Left hindlimb (tissue), 1 donor: Measurements from ENCODE around the gene TBC1D16.

Source experiments
- DNase-seq: peaks from one replicate; pipeline ENCODE4 v3.0.0-alpha.2; 2018

The TBC1D16 gene

GRCh38 chr17:79987187-79987934 lies 48.3 kb downstream of the TBC1D16 start:
- no peak for DNase-seq

DNA sequence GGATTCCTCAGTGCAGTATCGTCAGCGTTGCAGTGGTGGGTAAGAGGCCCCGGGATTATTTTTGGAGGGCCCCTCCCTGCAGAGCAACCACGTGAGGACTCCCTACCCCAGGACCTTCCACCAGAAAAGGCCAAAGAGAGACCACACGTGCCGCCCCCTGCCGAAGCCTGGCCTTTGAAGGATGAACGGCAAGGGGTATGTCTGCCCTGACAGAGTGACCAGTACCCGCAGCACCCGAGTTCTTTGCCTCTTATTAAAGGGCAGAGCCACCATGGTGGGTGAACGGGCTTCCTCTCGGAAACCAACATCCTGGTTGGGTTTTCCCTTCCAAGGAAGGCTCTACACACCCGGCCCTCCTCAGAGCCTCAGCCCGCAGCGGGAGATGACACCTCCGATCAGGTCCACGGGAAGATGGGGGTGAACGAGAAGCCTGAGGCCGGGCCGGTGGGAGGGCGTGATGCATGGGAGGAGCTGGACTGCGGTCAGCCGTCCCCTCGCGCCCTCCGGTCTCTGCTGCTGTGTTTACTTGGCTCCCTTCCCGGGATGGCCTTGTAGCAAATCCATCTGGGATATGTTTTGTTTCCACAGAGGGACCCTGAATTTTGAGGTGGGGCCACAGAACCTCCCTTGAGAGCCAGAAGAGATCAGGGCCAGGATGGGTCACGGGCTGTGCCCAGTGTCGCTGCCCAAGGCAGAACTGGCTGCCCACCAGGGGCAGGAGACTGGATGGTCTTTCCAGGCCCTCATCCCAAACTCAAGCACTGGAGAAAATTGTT lies 49.1 kb downstream of the TBC1D16 start:
- no peak for DNase-seq

- DNase-seq: no peak
Measured at GRCh38 chr17:79985943-79986391, 49.7 kb downstream of the TBC1D16 start.

DNA sequence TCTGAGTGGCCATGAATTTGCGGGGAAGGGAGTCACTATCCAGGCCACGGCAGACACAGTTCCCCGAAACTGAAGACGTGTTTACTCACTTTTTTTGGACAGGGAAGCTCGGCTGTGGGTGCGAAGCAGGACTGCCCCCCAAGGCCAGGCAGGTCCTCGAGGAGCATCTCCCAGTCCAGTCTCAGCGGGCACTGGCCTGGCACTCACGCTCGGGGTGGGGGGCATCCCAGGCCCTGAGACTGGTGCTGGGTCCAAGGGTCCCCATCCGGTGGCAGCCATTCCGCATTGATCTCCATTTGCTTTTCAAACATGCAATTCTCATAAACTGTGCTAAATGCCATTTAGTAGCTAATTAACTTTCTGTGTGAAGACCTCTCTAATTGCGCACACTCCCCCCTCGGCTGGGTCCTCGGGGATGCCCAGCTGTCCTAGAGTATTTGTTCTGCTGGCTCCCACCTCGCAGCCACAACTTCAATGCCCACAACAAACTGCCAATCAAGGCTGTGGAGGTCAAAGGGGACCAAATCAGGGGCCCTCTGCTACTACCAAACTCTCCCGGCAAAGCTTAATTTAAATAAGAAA lies 50.2 kb downstream of the TBC1D16 start:
- DNase-seq: no peak

DNA sequence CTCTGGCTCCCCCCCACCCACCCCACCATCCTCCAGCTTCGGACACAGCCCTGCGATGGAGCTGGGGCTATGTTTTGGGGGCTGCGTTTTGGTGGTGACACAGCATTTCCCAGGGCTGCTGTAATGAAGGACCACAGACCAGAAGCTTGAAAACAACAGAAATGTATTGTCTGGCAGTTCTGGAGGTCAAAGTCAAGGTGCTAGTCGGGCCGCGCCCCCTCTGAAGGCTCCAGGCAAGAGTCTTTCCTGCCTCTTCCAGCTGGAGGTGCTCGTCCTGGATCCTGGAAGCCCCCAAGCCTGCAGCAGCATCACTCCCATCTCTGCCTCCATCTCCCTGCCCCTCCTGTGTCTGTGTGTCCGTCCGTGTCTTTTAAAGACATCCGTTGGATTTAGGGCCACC lies 50.8 kb downstream of the TBC1D16 start:
- no peak for DNase-seq

DNA sequence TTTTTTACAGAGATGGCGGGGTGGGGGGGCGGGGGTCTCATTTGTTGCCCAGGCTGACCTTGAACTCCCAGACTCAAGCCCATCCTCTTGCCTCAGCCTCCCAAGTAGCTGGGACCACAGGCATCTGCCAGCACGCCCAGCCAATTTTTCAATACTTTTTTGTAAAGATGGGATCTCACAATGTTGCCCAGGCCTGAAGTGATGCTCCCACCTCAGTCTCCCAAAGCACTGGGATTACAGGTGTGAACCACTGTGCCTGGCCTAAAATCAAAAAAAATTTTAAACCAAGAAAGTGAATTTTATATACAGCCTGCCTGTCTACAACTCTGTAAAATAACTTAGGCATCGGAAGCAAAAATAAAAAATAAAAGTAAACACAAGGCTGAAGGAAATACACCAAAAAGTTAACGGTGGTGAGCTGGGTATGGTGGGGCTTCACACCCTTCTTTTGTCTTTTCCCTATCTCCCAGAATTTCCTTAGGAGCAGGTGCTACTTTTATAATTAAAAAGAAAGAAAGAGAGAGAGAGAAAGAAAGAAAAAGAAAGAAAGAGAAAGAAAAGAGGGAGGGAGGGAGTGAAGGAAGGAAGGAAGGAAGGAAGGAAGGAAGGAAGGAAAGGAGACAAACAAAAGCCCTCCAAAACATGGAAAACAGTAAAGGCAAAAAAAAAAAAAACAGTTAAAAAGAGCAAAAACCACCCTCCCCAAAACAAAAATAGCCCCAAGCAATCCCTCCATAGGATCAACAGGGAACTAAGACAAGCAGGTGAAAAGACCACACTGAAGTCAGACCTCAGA lies 51.4 kb downstream of the TBC1D16 start:
- no peak for DNase-seq

DNA sequence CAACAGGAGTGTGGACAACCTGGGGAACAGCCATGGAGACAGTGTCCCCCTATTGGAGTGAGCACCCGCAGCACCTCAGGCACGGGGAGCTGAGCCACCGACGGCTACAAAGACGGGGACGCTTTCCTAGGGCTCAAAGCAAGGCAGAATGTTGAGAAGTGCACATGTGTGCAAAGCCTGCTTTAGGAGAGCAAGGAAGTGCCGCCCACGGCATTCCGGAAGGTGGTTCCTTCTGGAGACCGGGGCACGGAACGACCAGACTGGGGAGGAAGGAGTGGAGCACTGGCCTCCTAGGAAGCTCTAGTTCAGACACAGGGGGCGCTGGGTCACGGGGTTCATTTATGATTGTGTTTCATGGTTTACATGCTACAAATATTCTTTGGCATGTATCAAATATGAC lies 52.2 kb downstream of the TBC1D16 start:
- no peak for DNase-seq

GRCh38 chr17:79982986-79983385 lies 52.7 kb downstream of the TBC1D16 start:
- no peak for DNase-seq

- DNase-seq: no peak
Measured at GRCh38 chr17:79981661-79982101, 54.0 kb downstream of the TBC1D16 start.

- no peak for DNase-seq
Measured at GRCh38 chr17:79981090-79981489, 54.6 kb downstream of the TBC1D16 start.

GRCh38 chr17:79980246-79981043 lies 55.2 kb downstream of the TBC1D16 start:
- DNase-seq: no peak

DNA sequence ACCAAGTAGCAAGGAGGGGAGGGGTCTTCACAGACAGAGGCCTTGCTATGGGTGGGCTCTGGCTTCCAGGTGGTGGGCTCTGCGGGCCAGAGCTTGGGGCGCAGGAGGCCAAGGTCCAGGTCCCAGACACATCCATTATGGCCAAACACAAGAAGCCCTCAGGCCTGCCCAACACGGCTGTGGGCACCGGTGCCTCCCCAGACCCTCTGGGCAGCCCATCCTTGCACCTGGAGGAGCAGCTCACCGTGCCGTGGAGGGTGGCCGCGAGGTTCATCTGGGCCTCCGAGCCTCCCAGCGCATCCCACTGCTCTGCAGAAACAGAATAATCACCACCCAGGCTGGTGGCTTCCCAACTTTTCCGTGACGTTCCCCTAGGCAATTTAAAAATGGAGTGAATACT lies 55.9 kb downstream of the TBC1D16 start:
- DNase-seq: no peak

- no peak for DNase-seq
Measured at GRCh38 chr17:79979221-79979741, 56.4 kb downstream of the TBC1D16 start.

- no peak for DNase-seq
Measured at GRCh38 chr17:79978548-79978855, 57.2 kb downstream of the TBC1D16 start.

DNA sequence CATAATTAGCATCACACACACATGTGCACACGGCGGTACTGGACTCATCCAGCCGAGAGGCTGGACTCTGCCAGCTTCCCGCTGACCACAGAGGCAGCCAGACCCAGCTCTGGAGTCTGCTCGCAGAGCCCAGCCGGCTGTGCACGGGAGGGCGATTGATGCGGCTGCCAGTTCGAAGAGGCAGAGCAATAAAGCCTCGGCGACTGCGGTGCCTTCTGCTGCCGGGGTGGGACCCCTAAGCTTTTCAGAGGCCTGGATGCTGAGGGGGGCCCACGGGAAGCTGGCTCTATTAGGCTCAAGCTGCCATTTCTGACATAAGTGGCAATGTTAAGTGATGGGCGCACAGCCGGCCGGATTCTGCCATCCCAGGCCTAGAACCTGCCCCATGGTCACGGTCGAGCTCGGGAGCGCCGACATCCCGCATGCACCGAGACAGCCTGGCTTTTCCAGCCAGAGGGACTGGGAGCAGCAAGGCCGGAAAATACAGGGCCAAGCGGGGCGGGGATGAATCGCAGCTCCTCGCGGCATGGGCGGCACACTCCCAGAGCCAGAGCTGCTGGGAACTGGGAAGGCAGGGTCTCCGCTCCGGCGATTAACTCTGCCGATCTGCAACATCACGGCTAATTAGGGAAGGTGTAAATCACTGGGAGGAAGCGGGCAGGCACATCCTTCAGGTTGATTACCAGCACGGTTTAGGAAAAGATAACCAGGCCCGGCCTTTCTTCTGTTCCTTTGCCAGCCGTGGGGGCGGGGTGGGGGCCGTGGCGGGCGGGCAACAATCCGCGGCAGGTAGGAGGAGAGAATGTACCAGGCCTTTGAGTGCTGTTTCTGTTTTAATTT lies 57.7 kb downstream of the TBC1D16 start:
- DNase-seq: no peak

- DNase-seq: no peak
Measured at GRCh38 chr17:79977161-79977631, 58.5 kb downstream of the TBC1D16 start.

GRCh38 chr17:79976451-79976850 lies 59.2 kb downstream of the TBC1D16 start:
- DNase-seq: no peak

- no peak for DNase-seq
Measured at GRCh38 chr17:79975498-79976134, 60.1 kb downstream of the TBC1D16 start.

DNA sequence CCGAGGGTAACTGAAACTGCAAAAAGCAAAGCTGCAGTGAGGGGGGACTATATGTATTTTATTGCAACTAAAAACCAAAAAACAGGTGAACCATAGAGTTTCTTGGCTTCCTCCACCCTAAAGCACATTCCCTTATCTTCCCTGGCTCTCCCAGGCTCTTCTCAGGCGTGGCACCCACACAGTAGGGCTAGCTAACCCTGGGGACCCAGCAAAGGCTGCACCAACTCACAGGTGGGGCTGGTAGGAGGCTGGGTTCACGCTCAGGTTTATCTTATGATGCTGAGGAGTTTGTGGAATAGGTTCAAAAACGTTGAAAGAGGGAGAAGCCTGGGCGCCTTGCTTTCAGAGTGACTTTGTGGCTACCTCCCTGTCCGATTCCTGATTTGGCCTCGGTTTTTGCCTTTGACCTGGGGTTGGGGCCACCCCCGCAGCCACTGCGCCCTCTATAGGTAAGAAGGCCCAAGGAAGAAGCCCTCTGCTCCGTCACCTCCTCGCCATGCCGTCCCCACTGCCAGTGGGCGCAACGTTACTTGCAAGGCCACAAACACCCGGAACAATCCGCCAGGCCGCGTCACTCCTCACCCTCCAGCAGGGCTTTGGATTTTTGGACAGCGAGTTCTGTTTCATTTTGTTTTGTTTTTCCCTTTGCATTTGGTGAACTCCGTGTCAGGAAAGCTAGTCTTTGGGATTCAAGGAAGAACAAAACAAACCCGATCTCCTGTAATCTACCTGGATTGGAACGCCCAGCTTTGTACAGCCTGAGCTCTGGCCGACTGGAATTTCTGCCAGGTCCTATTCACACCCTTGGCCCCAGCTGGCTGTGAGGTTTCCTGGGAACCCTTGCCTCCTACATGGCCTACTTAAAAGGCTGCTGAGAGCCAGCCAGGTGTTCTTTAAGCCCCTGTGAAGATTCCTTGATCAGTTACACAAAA lies 60.8 kb downstream of the TBC1D16 start:
- no peak for DNase-seq
